Stimulated activated CD4-positive, alpha-beta T cell treated with anti-CD3 and anti-CD28 coated beads, Interleukin-1b, Interleukin-23, amount 100 ng/mL, for 48 hours (primary cell): Measurements from ENCODE around the gene MTX1.

Experiments used
- DNase-seq: peaks from one replicate; pipeline ENCODE4 v3.0.0-alpha.2; 2020

The MTX1 gene

DNA sequence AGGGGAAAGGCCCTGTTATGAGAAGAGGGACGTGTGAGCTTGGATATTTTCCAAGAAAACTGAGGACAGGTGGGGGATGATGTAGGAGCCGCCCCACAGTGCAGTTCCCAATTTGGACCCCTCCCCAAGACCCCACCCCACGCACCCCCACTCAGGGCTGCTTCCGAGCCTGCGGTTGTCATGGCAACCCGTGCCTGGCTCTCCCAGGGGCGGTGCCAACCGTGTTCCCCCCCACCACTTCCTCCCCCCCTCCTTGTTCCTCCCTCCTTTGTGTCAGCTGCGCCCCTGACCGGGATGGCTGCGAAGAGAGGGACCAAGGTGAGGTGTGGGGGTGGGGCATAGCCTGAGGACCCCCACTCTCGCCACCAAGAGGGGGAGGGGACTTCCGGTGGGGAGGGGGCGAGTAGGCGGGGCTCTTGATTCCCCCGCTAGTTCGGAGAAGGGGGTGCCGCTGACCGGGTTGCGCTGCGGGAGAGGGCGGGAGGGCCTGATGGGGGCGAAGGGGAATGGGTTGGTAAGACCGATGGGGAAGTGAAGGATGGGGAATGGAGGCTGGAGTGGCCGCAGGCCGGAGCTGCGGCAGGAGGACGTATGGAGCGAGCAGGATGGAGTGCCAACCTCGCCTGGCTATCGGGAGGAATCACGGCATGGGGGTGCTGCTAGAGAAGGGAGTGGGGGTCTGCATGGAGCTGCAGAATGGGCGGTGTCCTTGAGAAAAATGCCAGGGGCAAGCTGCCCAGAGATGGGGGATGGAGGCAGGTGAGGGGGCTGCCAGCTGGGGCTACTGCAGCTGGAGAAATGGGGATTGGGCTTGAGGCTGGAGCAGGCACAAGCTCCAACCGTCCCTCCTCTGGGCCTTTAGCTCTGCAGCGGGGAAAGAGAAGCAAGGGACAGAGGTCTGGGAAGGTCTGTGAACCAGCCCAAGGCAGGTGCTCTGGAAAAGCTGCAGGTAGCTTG lies 33.9 kb upstream of the MTX1 start:
- peak; percentile 55 for DNase-seq

DNA sequence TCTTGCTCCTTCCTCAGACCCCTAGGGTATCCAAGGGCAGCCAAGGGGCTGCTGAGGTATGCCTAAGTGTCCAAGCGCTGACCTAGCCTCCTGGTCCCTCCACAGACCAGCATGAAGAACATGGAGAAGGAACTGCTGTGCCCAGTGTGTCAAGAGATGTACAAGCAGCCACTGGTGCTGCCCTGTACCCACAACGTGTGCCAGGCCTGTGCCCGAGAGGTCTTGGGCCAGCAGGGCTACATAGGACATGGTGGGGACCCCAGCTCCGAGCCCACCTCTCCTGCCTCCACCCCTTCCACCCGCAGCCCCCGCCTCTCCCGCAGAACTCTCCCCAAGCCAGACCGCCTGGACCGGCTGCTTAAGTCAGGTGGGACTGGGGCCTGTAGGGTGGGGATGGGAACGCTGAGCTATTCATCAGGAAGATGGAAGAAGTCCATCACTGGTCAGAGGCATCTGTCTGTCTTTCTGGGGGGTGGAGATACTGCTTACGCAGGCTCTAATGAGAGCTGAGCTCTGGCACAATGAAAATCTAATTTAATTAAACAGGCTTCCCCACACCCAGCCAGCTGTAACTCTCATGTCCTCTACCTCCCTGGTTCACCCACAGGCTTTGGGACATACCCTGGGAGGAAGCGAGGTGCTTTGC lies 33.1 kb upstream of the MTX1 start:
- no peak for DNase-seq

DNA sequence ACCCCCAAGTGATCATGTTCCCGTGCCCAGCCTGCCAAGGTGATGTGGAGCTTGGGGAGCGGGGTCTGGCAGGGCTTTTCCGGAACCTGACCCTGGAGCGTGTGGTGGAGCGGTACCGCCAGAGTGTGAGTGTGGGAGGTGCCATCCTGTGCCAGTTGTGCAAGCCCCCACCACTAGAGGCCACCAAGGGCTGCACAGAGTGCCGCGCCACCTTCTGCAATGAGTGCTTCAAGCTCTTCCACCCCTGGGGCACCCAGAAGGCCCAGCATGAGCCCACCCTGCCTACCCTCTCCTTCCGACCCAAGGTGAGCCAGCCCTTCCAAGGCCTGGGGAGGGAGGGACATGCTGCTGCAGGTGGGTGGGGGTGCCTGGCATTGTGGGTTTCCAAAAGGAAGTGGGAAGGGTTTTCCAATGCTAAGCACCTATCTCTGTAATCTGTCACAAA lies 32.5 kb upstream of the MTX1 start:
- no peak for DNase-seq

DNA sequence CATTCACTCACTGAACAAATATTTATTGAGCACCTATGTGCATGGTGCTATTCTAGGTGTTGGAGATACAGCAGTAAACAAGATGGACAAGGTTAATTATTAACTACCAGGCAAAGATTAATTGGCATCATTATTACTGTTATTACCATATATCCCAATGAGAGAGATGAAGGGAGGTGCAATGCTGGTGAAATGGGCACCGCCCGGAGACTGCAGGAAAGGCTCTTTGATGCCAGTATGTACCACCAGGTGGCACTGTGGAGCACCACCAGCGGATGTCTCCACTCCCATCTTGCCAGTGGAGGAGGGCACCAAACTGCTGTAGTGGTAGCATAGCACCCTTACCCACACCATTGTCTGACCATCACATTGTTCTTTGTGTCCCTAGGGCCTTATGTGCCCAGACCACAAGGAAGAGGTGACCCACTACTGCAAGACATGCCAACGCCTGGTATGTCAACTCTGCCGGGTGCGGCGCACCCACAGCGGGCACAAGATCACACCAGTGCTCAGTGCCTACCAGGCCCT lies 31.9 kb upstream of the MTX1 start:
- DNase-seq = peak; percentile 81

DNA sequence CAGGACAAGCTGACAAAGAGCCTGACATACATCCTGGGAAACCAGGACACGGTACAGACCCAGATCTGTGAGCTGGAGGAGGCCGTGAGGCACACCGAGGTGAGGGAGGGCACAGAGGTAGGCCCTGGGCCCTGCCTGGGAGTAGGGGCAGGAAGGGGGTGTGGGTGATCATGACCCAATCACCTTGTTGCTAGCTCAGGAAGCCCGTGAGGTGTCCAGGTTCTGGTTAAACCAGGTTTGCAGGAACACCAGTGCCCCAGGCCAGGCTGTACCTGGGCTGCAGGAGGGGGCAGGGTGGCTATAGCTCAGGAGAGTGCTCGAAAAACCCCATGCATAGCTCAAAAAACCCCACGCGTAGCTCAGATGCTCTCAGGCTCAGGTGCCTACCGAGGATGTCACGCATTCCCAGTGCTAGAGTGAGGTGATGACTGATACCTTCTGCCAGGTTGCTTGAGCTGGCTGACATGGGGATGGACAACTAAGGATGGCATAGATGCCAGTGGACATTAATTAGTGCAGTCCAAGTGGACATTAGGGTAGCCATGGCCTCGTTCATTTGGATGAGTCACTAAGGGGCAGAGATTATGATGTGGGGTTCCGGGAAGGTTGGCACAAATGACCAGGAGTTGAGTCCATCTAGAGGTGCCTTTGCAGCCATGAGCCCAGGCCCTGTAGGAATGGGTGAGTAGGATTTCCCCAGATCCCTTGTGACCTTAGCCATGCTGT lies 31.1 kb upstream of the MTX1 start:
- no peak for DNase-seq

DNA sequence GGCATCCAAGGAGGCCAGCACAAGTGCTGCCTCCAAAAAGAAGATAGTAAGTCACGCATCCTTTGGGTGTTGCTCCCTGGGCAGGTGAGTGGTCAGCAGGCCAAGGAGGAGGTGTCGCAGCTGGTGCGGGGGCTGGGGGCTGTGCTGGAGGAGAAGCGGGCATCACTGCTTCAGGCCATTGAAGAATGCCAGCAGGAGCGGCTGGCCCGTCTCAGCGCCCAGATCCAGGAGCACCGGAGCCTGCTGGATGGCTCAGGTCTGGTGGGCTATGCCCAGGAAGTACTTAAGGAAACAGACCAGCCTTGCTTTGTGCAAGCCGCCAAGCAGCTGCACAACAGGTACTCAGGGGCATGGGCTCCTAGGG lies 30.6 kb upstream of the MTX1 start:
- DNase-seq = no peak

DNA sequence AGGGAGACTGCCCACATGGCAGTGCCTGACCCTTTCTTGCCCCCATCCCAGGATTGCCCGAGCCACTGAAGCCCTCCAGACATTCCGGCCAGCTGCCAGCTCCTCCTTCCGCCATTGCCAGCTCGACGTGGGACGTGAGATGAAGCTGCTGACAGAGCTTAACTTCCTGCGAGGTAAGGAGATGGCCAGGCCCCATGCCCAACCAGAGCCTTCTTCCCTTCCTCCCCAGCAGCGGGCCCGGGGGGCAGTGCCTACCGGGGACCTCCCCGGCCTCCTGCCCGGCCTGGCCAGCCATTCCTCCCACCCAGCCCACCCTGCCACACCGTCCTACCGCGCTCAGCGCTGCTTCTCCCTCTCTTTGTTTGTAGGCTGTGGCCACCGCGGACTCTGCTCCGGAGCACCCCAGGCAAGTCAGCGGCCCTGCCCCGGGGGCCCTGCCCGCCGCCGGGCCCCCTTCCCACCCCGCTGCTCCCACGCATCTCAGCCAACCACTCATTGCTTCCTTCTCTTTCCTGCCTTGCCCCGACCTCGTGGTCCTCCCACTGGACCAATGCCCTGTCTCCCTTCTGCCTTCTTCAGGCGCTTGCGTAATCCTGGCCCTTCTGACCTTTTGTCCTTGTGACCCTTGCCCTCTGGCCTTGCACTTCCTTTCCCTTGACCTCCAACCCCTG lies 29.9 kb upstream of the MTX1 start:
- DNase-seq = no peak

DNA sequence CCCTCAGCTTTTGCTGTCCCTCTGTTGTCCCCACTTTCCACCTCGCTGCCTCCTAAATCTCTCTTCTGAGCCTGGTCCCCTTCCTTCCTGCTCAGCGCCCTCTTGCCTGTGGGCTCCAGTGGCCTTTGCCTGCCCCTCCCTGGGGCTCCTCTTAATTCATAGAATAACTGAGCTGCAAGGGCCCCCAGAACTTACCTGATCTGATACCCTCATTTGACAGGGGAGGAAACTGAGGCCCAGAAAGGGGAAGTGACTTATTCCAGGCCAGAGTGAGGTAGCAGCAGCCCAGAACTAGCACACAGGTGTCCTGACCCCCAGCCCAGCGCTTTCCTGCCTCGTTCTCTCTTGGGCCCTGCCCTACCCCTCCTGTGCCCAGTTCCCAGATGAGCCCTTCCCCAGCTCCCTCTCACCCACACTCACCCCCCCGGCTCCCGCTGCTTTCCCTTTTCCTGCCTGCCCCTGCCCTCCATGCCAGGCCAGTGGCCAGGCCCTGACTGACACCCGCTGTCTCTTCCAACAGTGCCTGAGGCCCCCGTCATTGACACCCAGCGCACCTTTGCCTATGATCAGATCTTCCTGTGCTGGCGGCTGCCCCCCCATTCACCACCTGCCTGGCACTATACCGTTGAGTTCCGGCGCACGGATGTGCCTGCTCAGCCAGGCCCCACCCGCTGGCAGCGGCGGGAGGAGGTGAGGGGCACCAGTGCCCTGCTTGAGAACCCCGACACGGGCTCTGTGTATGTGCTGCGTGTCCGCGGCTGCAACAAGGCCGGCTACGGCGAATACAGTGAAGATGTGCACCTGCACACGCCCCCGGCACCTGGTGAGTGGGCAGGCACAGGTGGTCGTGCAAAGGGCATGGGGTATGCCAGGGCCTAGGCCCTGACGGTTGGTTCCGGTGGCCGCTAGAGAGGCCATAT lies 29.1 kb upstream of the MTX1 start:
- no peak for DNase-seq

DNA sequence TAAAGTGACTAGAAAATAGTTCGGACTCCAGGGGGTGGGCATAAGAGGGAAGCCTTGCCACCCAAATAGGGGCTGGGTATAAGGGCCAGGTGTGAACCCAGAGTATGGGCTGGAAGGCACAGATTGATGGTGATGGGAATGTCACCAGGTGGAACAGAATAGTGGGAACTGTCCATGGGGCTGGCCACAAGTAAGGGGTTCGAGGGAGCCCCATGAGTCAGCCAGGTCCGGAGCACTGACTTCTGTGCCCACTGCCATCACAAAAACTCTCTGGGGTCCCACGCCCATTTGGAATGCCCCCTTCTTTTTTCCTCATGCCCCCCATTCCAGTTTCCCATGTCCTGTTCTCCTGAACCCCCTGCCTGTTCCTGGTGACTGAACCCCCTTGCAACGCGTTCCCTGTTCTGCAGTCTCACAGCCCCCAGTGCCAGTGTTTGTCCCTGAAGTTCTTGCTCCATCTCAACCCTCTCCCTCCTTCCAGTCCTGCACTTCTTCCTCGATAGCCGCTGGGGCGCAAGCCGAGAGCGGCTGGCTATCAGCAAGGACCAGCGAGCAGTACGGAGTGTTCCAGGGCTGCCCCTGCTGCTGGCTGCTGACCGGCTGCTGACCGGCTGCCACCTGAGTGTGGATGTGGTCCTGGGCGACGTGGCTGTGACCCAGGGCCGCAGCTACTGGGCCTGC lies 27.0 kb upstream of the MTX1 start:
- DNase-seq = no peak

DNA sequence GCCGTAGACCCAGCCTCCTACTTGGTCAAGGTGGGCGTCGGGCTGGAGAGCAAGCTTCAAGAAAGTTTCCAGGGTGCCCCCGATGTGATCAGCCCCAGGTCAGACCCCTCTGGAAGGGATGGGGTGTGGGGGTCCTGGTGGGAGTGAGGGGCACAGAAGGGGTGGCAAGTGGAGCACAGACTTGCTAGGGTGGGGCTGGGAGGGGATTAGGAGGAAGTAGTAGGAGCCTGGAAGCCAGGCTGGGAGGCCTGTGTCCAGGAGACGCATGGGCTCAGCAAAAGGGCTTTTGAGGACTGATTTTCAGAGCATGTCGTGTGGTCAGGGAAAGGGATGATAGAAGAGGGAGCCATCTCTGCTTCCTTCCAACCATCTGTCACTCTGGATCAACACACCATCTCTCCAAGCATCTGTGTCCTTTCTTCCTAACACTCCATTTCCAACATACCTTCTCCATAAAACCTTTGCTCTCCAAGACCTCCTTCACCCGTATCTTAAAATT lies 26.4 kb upstream of the MTX1 start:
- DNase-seq = no peak

DNA sequence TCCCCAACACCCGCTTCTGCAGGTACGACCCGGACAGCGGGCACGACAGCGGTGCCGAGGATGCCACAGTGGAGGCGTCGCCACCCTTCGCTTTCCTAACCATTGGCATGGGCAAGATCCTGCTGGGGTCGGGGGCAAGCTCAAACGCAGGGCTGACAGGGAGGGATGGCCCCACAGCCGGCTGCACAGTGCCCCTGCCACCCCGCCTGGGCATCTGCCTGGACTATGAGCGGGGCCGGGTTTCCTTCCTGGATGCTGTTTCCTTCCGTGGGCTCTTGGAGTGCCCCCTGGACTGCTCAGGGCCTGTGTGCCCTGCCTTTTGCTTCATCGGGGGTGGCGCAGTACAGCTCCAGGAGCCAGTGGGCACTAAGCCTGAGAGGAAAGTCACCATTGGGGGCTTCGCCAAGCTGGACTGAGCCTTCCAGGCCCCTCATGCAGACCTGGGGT lies 24.7 kb upstream of the MTX1 start:
- no peak for DNase-seq

DNA sequence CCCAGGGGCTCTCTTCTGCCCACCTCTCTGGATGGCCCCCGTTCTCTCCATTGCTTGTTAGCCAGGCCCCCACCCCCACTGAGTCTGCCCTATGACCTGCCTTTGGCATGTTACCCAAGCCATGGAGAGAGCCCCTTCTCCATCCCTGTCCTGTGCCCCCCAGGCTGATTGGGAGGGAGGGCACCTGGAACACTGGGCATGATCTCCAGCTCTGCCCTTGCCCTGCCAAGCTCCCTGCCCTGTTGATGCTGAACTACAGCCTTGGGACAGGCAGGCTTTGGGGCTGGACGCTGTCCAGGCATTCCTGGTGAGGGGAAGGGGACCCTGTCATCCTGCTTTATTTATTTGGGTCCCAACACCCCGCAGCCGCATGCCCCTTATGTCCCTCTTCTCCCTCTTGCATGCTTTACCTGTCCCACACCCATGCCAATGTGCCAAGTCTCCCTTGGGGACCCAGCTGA lies 24.1 kb upstream of the MTX1 start:
- DNase-seq = no peak

DNA sequence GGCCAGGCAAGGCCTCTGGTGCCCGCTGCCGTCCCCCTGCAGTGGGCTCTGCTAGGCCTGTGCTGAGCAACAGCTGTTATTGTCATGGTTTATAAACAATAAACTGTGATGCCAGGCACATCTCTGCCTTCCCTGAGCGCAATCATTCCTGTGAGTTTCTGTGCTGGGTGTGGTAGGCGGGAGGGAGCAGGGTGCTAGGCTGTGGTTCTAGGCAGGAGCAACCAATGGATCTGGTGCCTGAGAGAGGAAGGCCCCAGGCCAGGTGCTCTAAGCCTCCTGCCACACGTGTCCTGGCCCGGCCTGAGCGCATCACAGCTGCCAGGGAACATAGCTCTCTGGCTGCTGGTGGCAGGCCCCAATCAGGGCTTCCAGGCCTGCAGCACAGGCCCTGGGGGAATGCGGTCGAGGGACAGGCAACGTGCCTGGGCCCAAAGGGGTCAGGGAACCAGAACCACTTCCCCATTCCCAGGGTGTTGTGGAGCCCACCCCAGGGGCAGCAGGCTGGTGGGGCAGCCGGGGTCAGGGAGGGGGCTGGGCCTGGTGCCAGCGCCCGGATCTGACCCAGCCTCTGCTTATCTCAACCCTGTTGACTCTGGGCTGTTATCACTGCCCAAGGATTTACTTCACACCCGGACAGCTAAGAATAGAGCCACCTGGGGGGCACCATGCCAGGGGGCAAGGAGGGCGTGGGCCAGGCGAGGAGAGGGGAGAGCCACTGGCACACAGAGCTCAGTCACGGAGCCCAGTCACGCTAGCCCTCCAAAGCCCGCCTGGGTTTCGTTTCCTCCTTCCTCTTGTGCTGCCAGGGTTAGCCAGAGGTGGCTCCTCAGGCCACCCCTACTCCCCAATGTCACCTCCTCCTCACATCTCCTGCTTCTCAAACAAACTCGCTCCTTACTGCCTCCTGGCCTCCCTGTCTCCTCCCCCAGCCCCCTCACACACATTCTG lies 23.4 kb upstream of the MTX1 start:
- no peak for DNase-seq

DNA sequence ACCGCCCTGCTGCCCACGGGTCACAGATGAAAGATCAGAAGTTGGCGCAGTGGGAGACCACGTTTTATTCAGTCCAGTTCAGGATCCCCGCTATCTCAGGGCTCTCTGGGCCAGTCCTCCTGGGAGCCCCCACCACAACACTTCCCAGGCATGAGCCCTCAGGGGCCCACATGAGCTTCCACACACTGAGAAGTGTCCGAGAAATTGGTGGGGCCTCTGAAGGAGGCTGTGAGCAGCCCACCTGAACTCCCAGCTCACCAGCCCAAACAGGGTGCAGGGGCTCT lies 22.8 kb upstream of the MTX1 start:
- DNase-seq = no peak

DNA sequence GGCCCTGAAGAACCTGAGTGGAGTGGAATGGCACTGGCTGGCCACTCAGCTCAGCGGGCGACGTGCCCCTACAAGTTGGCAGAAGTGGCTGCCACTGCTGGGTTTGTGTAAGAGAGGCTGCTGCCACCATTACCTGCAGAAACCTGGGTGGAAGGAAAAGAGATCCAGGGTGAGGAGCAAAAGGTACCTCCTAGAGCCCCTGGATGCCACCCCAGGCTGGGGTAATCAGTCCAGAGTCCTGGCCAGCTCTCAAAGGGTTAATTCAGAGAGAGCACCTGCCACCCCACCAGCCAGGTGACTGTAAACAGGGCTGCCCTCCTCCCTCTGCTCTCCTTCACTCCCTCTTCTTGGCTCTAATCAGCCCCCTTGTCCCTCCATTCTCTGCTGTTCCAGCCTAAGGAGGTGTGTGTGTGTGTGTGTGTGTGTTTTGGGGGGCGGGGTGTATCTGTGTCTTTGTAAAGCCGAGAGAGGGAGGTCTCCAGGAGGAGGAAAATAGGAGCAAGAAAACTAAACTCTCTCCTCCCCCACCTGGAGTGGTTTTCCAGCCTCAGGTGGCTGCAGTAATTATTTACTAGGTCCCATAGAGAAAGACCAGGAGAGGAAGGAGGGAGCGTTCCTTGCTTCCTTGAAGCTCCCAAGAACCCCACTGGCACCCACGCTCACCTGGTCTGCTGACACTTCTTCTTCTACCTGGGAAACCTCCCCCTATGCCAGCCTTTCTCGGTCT lies 22.3 kb upstream of the MTX1 start:
- no peak for DNase-seq

DNA sequence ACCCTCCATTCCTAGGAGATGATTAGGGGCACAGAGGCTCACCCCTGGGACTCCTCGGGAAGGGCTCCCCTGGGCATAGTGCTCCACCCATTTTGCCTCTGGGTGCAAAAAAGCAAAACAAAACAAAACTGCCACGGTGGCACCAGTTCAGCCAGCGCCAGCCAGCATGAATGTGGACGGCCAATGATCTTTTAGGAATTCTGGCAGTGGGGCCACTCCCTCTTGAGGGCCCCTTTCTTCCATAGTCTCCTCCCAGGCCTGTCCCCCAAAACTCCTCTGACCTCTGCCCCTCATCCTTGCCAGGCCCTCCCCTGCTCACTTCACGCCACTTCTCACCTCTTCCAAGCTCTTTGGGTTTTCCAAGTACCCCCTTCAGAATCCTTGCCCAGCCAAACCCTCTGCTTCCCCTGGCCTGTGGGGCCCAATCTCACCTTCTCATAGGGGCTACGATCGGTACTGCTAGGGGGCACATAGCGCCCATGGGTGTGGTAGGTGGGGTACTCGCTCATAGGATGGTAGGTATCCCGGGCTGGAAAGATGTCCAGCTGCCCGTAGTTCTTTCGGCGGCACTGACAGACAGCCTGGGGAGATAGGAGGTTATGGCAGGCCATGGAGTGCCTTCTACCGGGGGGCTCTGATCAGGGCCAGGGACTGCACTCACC lies 21.6 kb upstream of the MTX1 start:
- no peak for DNase-seq

DNA sequence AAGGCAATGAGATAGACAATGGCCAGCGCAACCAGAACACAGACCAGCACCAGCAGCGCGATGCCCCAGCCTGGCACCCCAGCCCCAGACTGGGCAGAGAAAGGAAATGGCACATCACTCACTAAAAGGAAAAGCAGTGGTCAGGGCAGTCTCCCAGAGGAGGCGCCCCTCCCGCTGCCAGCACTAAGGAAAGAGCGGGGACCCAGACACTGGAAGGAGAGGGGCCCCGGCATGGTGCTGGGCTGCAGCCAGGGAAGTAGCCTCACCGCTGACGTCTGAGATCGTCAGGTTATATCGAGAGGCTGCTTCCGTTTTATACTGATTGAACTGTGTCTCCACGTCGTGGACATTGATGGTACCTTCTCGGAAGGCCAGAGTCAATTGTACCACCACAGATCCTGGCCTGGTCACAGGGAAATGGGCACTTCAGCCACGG lies 21.0 kb upstream of the MTX1 start:
- DNase-seq = no peak

DNA sequence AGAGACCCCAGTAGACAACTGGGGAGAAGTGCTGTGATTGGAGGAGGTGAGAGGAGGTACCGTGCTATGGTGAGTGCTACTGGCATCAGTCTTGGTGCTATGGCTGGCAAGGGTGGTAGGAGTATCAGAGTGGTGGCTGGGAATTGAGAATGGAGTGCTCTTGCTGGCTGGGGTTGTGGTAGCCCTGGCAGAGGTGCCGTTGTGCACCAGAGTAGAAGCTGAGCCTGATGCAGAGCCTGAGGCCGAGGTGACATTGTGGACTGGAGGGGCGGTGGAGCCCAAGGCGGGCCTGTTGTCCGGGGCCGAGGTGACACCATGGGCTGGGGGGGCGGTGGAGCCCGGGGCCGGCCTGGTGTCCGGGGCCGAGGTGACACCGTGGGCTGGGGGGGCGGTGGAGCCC lies 20.2 kb upstream of the MTX1 start:
- DNase-seq = no peak
